Right lobe of liver (tissue), 4 donors: ENCODE measurements around the gene PRKCZ.

ENCODE experiments used
- POLR2A ChIP-seq: fragments of 450-650 bp; IDR thresholded peaks from one replicate; pipeline ENCODE4 v1.6.1; 2017; ENCODE audit warnings: antibody characterized with exemption, mild to moderate bottlenecking
- TF ChIP-seq, protein P1 (sequence below), 4 donors: fragments of 200-600 bp in 3 of 4; fragments of 450-650 bp in 1 of 4; IDR thresholded peaks; one replicate each; pipeline versions ENCODE4 v1.5.1 to v1.8.0; 2016 to 2022; ENCODE audit warnings: antibody characterized with exemption in 4 of 4, mild to moderate bottlenecking in 2 of 4
- donor health status: DM: no; HTN: no; CAD: no.
- donor health status: DM: no; HTN: no; CAD: no.
- donor health status: DM: no; HTN: yes; CAD: no.

DNA sequence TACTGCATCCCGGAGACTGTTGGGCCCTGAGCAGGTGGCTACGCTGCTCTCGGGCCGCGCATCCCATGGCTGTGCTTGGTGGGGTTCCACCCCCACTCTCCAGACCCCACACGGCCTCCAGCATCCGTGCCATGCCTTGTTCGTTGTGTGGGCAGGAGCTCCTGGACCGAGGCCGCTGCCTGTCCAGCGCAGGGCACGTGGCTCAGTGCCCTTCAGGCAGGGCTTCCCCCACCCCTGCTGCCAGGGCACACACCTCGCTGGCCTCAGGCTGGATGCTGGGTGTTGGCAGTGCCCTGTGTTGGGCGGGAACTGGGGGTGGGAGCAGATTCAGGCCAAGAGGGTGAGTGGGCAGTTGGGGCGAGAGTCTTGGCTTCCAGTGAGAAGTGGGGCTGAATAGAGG, 9.9 kb downstream of the PRKCZ start:
- TF ChIP-seq POLR2A = no peak
- TF ChIP-seq, protein P1, sequence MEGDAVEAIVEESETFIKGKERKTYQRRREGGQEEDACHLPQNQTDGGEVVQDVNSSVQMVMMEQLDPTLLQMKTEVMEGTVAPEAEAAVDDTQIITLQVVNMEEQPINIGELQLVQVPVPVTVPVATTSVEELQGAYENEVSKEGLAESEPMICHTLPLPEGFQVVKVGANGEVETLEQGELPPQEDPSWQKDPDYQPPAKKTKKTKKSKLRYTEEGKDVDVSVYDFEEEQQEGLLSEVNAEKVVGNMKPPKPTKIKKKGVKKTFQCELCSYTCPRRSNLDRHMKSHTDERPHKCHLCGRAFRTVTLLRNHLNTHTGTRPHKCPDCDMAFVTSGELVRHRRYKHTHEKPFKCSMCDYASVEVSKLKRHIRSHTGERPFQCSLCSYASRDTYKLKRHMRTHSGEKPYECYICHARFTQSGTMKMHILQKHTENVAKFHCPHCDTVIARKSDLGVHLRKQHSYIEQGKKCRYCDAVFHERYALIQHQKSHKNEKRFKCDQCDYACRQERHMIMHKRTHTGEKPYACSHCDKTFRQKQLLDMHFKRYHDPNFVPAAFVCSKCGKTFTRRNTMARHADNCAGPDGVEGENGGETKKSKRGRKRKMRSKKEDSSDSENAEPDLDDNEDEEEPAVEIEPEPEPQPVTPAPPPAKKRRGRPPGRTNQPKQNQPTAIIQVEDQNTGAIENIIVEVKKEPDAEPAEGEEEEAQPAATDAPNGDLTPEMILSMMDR (IDR thresholded peaks at IDR 0.05) = no peak
